Measurements from ENCODE around the gene NECTIN2. TPM values are rescaled to one million over a fixed set of nuclear protein-coding genes. Genes with fewer than 3 reads are reported as not detected.
A peak's percentile ranks its signal among the peaks of the same experiment; 100 is the strongest.
"Not testable (repeated sequence)": the region's sequence is repeated elsewhere in the genome, so short reads cannot be mapped to it uniquely, and the experiment has no call there.

Gene NECTIN2
- total and polyA plus RNA-seq, 4 donors = 49.4 to 77.5 (median 55.5) TPM

- 88% methylated on average over 6 of the region's 6 CpGs for WGBS
- no peaks in the 10 kb centered on the region for H3K9me3 ChIP-seq (ENCODE audit: control insufficient read depth in 4 of 4, low read length in 3 of 4)
- H3K4me1 ChIP-seq (ENCODE audit: control insufficient read depth in 4 of 4, insufficient read depth in 4 of 4, low read length in 3 of 4) = peaks cover 3 to 8% (median 8%) of the 10 kb centered on the region in 4 donors
- H3K36me3 ChIP-seq (ENCODE audit: control insufficient read depth in 4 of 4, insufficient read depth in 3 of 4, low read depth in 1 of 4, low read length in 3 of 4) = peaks cover 1 to 36% (median 7%) of the 10 kb centered on the region in 4 donors
- no peak overlapping the region for H3K4me3 ChIP-seq (ENCODE audit: low read depth in 1 of 3, low read length in 3 of 3)
- H3K27ac ChIP-seq (ENCODE audit: low read depth in 1 of 2, low read length in 2 of 2) = no peak overlapping the region
- no peak overlapping the region for H3K9ac ChIP-seq (ENCODE audit: low read depth in 1 of 2, low read length in 2 of 2)
- peak; percentile 76 for TF ChIP-seq NR2F2 (IDR thresholded peaks at IDR 0.05)
- TF ChIP-seq HNF4G (IDR thresholded peaks at IDR 0.05) = no peak
- no peak for TF ChIP-seq FOXA1 (IDR thresholded peaks at IDR 0.05)
- no peak for TF ChIP-seq RAD21 (IDR thresholded peaks at IDR 0.05)
- no peak for TF ChIP-seq SP1 (IDR thresholded peaks at IDR 0.05)
- no peak for TF ChIP-seq GABPA (IDR thresholded peaks at IDR 0.05 in 1 of 2, conservative IDR thresholded peaks at IDR 0.05 in 1 of 2)
- TF ChIP-seq JUND (IDR thresholded peaks at IDR 0.05) = no peak
- TF ChIP-seq MAX (IDR thresholded peaks at IDR 0.05) = no peak
- no peak for TF ChIP-seq CTCF (IDR thresholded peaks at IDR 0.05; ENCODE audit: low read depth, low read length, missing input control)
- DNase-seq (ENCODE audit: low spot score) = no peak
- no peaks in the 10 kb centered on the region for H3K27me3 ChIP-seq (ENCODE audit: control insufficient read depth in 4 of 4, insufficient read depth in 4 of 4, low read length in 3 of 4)
Observed at GRCh38 chr19:44886141-44886540, 40.0 kb downstream of the NECTIN2 start.

- H3K4me3 ChIP-seq (ENCODE audit: low read depth in 1 of 3, low read length in 3 of 3) = no peak overlapping the region
- no peaks in the 10 kb centered on the region for H3K27me3 ChIP-seq (ENCODE audit: control insufficient read depth in 4 of 4, insufficient read depth in 4 of 4, low read length in 3 of 4)
- peak; percentile 37 for TF ChIP-seq NR2F2 (IDR thresholded peaks at IDR 0.05)
- no peak for TF ChIP-seq YY1 (IDR thresholded peaks at IDR 0.05)
- no peak for TF ChIP-seq RXRA (IDR thresholded peaks at IDR 0.05)
- no peak for TF ChIP-seq ATF3 (IDR thresholded peaks at IDR 0.05)
- TF ChIP-seq HNF4A (conservative IDR thresholded peaks at IDR 0.05) = no peak
- no peak for TF ChIP-seq MAX (IDR thresholded peaks at IDR 0.05)
- 92% methylated on average over 4 of the region's 4 CpGs for WGBS
- peaks cover 1 to 36% (median 7%) of the 10 kb centered on the region in 4 donors for H3K36me3 ChIP-seq (ENCODE audit: control insufficient read depth in 4 of 4, insufficient read depth in 3 of 4, low read depth in 1 of 4, low read length in 3 of 4)
- DNase-seq (ENCODE audit: low spot score) = no peak
- no peaks in the 10 kb centered on the region for H3K9me3 ChIP-seq (ENCODE audit: control insufficient read depth in 4 of 4, low read length in 3 of 4)
- peaks cover 7 to 19% (median 18%) of the 10 kb centered on the region in 4 donors for H3K4me1 ChIP-seq (ENCODE audit: control insufficient read depth in 4 of 4, insufficient read depth in 4 of 4, low read length in 3 of 4)
- no peak overlapping the region for H3K27ac ChIP-seq (ENCODE audit: low read depth in 1 of 2, low read length in 2 of 2)
- H3K9ac ChIP-seq (ENCODE audit: low read depth in 1 of 2, low read length in 2 of 2) = no peak overlapping the region
Observed at GRCh38 chr19:44887648-44888047, 41.6 kb downstream of the NECTIN2 start.

DNA sequence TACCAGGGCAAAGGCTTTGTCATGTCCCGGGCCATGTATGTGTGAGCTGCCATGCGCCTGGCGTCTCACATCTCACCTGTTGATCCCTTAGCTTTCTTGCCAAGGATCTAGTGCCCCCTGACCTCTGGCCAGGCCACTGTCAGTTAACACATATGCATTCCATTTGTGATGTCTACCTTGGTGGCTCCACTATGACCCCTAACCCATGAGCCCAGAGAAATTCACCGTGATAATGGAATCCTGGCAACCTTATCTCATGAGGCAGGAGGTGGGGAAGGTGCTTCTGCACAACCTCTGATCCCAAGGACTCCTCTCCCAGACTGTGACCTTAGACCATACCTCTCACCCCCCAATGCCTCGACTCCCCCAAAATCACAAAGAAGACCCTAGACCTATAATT lies 42.2 kb downstream of the NECTIN2 start:
- H3K9ac ChIP-seq (ENCODE audit: low read depth in 1 of 2, low read length in 2 of 2); H3K27me3 ChIP-seq (ENCODE audit: control insufficient read depth in 4 of 4, insufficient read depth in 4 of 4, low read length in 3 of 4); H3K4me3 ChIP-seq (ENCODE audit: low read depth in 1 of 3, low read length in 3 of 3); H3K27ac ChIP-seq (ENCODE audit: low read depth in 1 of 2, low read length in 2 of 2); DNase-seq (ENCODE audit: low spot score); H3K9me3 ChIP-seq (ENCODE audit: control insufficient read depth in 4 of 4, low read length in 3 of 4): not testable (repeated sequence)
- Histone ChIP-seq H3K36me3 (ENCODE audit: control insufficient read depth in 4 of 4, insufficient read depth in 3 of 4, low read depth in 1 of 4, low read length in 3 of 4) (peaks cover 5 to 42% (median 10%) of the 10 kb centered on the region in 4 donors), H3K4me1 (ENCODE audit: control insufficient read depth in 4 of 4, insufficient read depth in 4 of 4, low read length in 3 of 4) (peaks cover 11 to 26% (median 25%) of the 10 kb centered on the region in 4 donors)
- 85% methylated on average over 5 of the region's 5 CpGs for WGBS

All from liver (tissue), 9 donors.